NCI-H460 (cell line): ENCODE data around the gene APPBP2. TPM values are rescaled to one million over a fixed set of nuclear protein-coding genes. Genes with fewer than 3 reads are reported as not detected.
A peak's percentile ranks its signal among the peaks of the same experiment; 100 is the strongest.
"Not testable (repeated sequence)": the region's sequence is repeated elsewhere in the genome, so short reads cannot be mapped to it uniquely, and the experiment has no call there.

ENCODE experiments used
- DNase-seq: peaks from one replicate; pipeline ENCODE4 v3.0.0-alpha.2; 2016; ENCODE audit warnings: low read depth; ENCODE audit errors: extremely low read depth
- polyA plus RNA-seq: library from polyadenylated mRNA; depleted of rRNA; stranded (reverse); fragments of >200 nt; gene quantifications from 2 replicates; pipeline ENCODE4 v1.2.3, GENCODE V29; 2014; cell fraction: nucleus; rRNA removed
- total RNA-seq: library from RNA; depleted of rRNA; stranded (reverse); fragments of >200 nt; shearing (Covaris generic); gene quantifications from 2 replicates; pipeline ENCODE4 v1.2.3, GENCODE V29; 2014; rRNA removed

The APPBP2 gene, protein sequence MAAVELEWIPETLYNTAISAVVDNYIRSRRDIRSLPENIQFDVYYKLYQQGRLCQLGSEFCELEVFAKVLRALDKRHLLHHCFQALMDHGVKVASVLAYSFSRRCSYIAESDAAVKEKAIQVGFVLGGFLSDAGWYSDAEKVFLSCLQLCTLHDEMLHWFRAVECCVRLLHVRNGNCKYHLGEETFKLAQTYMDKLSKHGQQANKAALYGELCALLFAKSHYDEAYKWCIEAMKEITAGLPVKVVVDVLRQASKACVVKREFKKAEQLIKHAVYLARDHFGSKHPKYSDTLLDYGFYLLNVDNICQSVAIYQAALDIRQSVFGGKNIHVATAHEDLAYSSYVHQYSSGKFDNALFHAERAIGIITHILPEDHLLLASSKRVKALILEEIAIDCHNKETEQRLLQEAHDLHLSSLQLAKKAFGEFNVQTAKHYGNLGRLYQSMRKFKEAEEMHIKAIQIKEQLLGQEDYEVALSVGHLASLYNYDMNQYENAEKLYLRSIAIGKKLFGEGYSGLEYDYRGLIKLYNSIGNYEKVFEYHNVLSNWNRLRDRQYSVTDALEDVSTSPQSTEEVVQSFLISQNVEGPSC
- 18.7 and 21.5 TPM in 2 replicates for total RNA-seq
- polyA plus RNA-seq = 11.5 and 23.0 TPM in 2 replicates

DNA sequence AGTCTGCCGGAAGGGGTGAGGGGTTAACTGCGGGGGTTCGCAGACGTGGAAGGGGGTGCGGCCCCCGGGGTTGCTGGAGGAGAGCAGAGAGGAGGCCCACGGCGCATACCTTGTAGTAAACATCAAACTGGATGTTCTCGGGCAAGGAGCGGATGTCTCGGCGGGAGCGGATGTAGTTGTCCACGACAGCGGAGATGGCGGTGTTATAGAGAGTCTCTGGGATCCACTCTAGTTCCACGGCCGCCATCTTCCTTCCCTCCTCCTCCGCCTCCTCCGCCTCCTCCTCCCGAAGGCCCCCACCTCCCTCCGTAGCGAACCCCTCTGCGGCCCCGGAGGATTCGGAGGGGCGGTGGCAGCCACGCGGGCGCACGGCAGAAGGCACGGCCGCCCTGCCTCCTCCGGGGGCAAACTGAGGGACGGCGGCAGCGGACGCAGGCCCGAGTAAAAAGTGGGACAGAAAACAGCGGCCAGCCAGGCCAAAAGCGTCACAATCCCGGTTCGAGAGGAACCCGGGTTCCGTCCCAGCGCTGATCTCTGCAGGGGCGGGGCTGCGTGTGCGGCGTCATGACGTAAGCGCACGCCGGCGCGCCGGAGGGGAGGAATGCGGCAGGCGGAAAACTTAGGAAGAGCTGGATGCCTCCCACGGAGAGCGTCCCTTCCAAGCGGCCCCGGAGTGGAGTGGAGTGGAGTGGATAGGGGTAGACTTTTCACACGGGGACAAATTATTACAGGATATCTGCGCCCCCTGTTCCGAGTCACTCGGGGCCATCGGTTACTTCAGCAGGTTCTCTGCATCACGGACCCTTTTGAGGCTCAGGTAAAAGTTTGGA, at the start of gene APPBP2:
APPBP2 (minus strand) TSS at position 558 of the 830 bp plus-strand sequence; CDS start at position 247, 311 bp downstream.
- peak; percentile 83 for DNase-seq

DNA sequence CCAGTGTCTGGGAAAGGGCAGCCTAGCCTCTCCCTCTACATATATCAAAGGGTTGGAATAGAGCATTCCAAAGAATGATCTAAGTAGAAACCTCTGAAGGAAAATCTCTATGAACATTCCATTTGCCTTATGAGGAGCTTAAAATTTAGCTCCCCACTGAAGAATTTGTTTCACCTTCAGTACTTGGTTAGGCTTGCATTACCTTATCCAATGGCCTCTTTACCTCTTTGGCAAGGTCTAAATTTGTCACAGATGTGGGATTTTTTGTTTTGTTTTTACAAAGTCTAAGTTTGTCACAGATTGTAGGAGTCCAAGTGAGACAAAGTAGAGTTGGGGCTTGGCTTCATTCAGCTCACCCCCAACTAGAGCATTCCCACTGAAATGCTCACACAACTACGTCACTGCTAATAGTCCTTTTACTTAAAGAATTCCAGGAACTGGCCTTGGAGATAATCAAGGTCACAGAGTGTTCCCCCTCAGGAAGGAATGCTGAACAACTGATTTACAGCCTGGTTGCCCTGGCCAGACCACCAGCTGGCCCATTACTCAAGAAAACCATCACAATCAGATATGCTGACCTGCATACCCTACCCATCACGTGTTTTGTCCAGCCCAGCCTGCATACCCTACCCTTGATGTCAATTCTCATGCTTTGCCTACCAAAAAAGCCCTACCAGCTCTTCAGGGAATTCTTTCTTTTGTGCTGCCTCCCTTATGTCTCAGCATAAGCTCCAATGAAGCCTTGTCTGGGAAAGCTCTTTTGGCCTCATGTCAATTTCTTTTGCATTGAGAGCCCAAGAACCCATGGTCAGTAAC, 47.4 kb upstream of the APPBP2 start:
- no peak for DNase-seq

DNA sequence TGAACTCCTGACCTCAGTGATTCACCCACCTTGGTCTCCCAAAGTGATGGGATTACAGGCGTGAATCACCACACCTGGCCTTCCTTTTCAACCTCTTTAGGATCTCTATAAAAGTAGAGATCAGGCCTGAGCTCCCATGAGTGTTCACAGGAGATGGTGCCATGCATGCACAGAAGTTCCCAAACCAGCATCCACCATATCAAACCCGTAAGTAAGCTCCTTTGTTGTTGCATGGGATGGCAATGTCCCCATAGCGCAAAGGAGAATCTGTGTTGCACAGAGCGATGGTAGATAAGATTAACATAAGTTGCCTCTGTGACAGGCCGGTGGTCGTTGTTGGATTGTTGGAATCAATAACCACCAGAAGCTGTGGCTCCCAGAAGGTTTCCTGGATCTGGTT, 39.2 kb upstream of the APPBP2 start:
- no peak for DNase-seq

DNA sequence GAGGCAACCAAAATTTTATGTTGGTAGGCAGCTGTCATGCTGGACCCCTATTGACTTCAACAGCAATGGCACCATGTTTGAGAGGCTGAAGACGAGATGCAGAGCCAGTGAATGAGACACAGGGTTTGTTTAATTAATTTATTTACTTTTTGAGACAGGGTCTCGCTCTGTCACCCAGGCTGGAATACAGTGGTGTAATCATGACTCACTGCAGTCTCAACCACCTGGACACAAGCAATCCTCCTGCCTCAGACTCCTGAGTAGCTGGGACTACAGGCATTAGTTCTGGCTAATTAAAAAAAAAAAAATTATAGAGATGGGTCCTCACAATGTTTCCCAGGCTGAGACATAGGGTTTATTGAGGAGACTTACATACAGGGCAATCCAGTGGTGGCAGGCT, 37.7 kb upstream of the APPBP2 start:
- DNase-seq = no peak

DNA sequence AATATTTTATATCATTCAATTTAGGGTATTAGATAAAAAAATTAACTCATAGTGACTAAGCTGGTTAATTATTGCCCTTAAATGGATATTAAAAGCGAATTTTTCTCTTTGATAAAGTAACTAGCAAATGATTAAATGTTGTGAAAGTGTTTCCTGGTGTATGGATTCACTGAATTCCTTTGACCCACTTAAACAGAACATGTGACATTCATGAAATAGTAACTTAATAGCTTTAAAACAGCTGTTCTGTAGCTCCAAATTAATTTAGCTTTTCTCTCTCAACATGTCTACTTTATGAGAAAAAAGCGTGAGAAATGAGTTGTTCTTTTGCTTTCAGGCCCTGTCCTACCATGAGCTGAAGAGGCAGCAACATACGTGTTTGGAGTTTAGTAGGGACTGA, 36.4 kb upstream of the APPBP2 start:
- no peak for DNase-seq

DNA sequence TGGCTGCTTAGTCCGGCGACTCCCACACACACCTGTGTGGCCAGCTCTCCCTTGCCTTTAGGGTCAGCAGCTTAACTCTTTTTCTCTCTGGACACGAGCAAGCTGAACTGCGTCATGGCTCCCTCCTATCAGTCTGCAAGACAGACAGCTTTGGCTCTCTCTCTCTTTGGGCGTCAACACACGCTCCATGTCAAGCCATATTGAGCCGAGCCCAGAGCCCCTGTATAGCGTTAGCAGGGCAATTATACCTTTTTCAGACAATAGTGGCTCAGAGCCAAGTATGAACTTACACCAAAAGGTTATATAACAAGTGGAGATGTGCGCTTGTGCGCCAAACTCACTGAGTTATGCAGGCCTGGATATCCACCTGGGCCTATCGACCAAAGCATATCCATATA, 34.8 kb upstream of the APPBP2 start:
- DNase-seq = no peak

DNA sequence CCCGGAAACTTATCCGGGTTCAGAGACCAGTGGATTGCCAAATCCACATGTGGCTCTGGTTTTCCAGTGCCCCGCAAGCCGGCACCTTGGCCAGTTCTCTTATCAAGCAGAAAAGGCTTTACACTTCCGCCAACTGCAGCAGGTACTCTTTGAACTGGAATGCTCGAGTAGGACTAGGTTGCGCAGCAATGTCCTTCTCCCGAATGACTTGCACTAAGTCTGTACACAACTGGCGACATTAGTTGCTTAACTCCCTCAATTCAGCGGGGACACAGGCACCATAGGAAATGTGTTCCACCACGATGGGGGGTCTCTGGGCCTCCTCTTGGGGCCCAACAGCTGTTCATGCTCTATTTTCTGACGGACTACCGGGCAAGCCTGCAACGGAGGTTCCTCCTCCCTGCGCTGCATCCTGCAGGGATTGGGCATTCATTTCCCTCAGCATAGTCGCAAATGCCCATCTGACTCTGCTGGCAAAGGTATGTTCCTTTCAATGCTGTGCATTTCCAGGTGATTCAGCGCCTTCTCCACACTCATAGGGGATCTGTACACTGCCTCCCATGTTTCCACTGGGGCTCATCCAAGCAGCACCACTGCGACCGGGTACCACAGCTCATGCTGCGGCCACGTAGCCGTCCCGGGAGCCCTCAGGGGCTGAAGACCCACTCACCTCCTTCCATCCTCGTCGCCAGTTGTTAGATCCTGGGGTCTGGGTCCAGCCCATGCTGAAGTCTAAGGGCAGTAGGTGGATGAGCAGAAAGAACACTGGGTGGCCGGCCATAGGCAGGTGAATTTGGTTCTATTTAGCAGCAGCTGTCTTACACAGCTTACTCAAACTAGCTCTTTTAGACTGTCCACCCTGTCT, 34.2 kb upstream of the APPBP2 start:
- no peak for DNase-seq

DNA sequence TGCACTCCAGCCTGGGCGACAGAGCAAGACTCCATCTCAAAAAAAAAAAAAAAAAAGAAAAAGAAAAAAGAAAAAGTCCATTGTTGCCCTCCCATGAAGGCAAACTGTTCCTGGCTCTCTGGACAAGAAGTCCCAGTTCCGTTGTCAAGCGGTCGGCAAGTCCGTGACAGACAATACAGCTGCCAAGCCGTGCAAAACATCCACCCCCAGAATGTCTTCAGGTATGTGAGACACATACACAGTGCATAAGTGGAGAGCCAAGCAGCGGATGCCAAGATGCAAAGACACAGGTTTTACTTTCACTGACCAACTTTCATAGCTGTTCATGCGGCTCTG, 33.6 kb upstream of the APPBP2 start:
- DNase-seq = no peak

DNA sequence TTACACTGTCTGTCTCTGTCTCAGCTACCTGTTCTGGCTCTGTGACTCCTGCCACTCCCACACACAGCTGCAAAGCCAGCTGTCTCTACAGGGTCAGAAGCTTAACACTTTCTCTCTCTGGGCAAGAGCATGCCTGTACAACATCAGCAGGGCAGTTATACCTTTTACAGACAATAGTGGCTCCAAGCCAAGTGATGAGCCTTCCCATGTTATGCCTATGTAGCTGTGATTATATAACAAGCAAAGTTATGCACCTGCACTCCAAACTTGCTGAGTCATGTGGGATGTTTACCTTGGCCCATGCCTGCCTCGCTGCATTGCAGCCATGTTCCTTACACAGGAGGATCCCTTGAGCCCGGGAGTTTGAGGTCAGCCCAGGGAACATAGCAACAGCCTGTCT, 31.8 kb upstream of the APPBP2 start:
- DNase-seq = no peak

DNA sequence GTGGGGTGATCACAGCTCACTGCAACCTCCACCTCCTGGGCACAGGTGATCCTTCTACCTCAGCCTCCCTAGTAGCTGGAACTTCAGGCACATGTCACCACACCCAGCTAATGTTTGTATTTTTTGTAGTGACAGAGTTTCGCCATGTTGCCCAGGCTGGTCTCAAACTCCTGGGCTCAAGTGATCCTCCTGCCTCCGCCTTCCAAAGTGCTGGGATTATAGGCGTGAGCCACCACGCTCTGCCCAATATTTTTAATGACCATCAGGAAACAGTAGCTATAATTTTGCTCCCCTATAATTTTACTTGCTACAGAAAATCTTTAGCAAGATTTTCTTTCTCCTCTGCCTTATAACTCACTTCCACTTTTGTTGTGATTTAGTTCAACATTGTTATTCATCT, 29.7 kb upstream of the APPBP2 start:
- DNase-seq = no peak

DNA sequence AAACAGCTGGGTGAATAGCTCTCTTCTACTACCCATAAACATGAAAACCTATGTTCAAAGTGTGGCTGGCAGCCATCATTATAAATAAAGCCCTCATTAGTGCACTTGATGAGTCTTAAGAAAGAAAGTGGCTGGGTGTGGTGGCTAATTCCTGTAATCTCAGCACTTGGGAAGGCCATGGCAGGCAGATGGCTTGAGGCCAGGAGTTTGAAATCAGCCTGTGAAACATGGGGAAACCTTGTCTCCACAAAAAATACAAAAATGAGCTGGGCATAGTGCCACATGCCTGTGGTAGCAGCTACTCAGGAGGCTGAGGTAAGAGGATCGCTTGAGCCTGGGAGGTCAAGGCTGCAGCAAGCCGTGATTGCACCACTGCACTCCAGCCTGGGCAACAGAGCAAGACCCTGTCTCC, 28.3 kb upstream of the APPBP2 start:
- no peak for DNase-seq

DNA sequence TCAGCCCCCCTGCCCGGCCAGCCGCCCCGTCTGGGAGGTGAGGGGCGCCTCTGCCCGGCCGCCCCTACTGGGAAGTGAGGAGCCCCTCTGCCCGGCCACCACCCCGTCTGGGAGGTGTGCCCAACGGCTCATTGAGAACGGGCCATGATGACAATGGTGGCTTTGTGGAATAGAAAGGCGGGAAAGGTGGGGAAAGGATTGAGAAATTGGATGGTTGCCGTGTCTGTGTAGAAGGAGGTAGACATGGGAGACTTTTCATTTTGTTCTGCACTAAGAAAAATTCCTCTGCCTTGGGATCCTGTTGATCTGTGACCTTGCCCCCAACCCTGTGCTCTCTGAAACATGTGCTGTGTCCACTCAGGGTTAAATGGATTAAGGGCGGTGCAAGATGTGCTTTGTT, 26.2 kb upstream of the APPBP2 start:
- not testable (repeated sequence) for DNase-seq

DNA sequence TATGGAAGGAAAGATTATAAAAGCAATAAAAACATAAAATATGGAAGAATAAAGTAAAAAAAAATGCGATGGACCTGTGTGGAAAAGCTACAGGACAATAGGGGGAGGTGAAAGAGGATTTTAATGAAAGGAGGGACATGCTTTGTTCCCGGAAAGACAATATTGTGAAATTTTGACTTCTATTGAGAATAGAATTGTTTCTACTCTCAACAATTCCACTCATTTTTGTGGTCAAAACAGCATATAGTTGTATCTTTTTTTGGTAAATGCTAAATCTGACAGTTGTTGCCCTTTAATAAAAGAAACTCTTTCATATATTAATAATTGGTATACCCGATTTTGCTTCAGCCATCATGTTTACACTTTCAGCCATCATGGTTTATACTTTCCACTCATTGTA, 22.9 kb upstream of the APPBP2 start:
- DNase-seq = no peak

DNA sequence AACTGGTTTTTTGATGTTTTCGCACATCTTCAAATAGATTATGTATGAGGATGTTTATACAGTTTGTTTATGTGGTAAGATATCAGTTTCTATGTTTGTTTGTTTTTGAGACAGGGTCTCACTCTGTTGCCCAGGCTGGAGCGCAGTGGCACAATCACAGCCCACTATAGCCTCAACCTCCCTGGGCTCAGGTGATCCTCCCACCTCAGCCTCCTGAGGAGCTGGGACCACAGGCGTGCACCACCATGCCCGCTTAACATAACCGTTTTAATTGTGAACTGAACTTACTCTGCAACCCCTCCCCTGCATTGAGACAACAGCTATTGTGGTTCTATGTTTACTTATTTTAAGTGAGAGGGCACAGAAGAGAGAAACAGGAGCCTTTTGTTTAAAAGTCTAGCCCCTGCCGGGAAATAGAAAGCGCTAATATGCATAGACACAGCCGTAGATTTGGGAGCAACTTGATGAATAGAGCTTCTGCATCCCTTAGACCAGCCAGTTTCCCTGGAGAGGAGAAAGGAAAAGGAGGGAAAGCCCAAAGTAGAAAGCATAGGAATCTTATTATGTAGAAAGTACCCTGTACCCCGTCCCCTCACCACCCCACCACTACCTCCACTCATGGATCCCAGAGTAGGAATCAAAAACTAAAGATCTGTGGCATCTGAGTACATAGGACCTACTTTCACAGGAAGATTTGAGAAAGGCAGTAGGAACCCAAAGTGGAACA, 19.6 kb upstream of the APPBP2 start:
- DNase-seq = no peak

DNA sequence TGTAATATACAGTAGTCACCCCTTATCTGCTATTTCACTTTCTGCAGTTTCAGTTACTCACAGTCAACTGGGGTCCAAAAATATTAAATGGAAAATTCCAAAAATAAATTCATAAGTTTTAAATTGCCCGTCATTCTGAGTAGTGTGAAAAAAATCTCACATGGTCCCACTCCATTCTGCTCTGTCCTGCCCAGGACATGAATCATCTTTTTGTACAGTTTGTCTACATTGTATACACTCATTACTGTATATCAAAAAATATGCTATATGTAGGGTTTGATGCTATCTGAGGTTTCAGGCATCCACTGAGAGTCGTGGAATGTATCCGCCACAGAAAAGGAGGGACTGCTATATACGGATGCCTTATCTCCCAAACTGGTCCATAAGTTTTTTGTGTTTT, 16.0 kb upstream of the APPBP2 start:
- no peak for DNase-seq

DNA sequence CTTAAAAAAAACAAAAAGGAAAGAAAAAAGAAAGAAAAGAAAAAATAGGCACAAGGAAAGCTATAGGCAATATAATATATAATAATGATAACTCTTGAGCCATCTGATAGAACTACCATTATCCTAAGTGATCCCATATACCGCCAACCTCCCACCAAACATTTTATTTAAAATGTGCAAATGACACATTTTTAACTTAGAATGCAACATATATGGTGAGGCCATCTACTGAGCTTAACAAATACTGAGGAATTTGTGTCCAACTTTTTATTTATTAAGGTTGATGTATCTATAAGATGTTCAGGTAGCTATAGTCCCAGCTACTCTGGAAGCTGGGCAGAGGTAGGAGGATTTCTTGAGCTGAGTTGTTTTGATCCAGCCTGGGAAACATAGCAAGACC, 14.4 kb upstream of the APPBP2 start:
- DNase-seq = no peak

DNA sequence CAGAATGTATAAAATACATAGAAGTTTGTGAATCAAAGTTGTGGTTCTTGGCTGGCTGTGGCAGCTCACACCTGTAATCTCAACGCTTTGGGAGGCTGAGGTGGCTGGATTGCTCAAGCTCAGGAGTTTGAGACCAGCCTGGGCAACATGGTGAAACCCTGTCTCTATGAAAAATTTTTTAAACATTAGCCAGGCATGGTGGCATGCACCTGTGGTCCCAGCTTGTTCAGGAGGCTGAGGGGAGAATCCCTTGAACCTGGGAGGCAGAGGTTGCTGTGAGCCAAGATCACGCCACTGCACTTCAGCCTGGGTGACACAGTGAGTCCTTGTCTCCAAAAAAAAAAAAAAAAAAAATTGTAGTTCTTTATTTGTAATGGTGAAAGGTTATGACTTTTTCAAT, 13.8 kb upstream of the APPBP2 start:
- no peak for DNase-seq

DNA sequence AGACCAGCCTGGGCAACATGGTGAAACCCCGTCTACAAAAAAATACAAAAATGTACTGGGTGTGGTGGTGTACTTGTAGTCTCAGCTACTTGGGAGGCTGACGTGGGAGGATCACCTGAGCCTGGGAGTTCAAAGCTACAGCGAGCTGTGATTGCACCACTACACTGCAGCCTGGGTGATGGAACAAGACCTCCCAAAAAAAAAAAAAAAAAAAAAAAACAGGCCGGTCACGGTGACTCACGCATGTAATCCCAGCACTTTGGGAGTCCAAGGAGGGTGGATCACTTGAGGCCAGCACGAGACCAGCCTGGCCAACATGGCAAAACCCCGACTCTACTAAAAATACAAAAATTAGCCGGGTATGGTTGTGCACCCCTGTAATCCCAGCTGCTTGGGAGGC, 12.7 kb upstream of the APPBP2 start:
- no peak for DNase-seq
